HG02623 (cell line): ENCODE results near the gene PSD2.

Experiments
- ATAC-seq: cut with Tn5 transposase; IDR thresholded peaks from one replicate; pipeline ENCODE4 v1.9.1; 2021; ENCODE audit warnings: moderate library complexity; ENCODE audit not compliant: unreplicated experiment

Gene PSD2

GRCh38 chr5:139852696-139853095 is 57.1 kb downstream of the PSD2 start:
- ATAC-seq, result no peak

- ATAC-seq, result no peak
Observed at GRCh38 chr5:139854029-139854605, 58.5 kb downstream of the PSD2 start.

- no peak for ATAC-seq
Observed at GRCh38 chr5:139854953-139855352, 59.3 kb downstream of the PSD2 start.

DNA sequence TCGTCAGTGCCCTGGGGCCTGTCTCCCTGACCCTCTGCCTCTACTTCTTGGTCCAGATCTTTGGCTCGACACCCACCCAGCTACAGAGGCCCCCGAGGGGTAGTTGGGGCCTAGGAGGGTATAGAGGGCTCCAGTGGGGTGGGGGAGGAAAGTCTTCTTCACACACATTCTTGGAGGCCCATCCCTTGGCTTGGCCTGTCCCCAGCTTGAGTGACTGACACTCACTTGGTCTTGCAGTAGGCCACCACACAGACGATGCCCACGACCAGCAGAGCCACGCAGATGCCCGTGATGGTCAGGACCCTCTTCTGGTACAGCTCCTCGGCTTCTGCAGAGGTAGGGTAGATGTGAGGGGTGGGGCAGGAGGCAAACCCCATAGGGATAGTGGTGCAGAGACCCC is 59.8 kb downstream of the PSD2 start:
- ATAC-seq, result no peak

- ATAC-seq, result no peak
Observed at GRCh38 chr5:139855946-139856540, 60.4 kb downstream of the PSD2 start.

DNA sequence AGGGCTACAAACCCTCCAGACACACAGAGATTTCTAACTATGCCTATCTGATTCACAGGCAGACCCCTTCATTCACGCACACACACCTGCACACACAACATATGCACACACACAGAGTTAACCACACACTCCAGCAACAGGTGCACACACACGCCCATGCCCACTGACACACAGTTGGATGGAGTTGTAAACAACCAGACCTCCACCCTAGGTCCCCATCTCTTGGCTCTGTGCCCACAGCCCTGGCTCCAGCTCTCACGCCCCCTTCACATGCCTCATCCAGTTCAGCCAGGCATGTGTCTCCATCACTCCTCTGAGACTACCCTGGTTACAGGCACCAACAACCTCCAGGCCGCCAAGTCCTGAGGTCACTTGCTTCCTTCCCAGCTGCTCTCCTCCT is 61.1 kb downstream of the PSD2 start:
- no peak for ATAC-seq

GRCh38 chr5:139859013-139859412 is 63.4 kb downstream of the PSD2 start:
- no peak for ATAC-seq

GRCh38 chr5:139861021-139861888 is 65.6 kb downstream of the PSD2 start:
- no peak for ATAC-seq

GRCh38 chr5:139861889-139862207 is 66.2 kb downstream of the PSD2 start:
- ATAC-seq, result no peak

GRCh38 chr5:139862313-139862712 is 66.7 kb downstream of the PSD2 start:
- ATAC-seq, result no peak

GRCh38 chr5:139862803-139863202 is 67.2 kb downstream of the PSD2 start:
- no peak for ATAC-seq

DNA sequence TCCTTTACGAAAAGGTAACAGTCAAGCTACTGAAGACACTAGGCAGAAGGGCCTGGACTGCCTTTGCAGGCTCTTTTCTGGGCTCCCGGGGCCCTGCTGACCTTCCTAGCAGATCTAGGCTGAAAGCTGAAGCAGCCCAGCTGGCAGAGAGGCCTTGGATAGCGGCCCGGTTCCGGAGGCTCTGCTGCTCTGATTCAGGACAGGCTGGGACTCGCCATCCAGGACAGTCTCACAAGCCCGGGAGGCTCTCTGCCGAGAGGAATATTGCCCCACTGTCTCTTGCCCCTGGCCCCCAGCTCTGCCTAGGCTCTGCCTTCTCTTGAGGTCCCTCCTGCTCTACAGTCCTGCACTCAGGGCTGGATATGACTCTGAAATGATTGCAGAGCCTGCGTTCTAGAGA is 67.8 kb downstream of the PSD2 start:
- ATAC-seq, result no peak

DNA sequence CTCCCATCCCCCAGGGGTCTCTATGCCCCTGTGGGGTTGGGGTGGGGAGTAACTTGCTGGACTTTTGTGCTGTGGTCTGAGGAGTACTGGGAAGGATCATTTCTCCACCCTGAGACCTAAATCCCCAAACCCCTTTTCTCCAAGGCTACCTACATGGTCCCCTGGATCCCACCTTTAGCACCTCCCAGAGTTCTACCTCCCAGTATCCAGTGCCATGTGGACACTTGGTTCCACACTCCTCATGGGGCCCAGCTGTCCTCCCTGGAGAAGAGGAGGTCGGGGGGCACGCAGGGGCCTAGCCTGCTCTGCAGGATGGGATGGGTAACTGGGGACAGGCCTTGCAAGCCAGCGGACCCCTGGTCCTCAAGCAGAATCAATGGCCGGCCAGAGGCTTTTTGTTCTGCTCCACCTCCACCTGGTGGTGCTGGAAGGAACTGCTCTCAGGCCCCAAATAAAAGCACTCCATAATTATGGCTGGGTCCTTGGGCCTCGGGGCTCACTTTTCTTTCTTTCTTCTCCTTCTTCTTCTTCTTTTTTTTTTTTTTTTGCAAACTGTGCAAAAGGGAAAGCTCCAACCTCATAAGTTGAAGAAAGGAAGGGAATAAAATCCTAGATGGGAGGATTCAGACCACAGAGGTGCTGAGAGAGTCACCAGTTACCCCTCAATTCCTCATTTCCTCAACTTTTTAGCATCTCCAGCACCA is 68.4 kb downstream of the PSD2 start:
- ATAC-seq, result no peak

- no peak for ATAC-seq
Observed at GRCh38 chr5:139864716-139865483, 69.3 kb downstream of the PSD2 start.

- ATAC-seq, result no peak
Observed at GRCh38 chr5:139867109-139867508, 71.5 kb downstream of the PSD2 start.

DNA sequence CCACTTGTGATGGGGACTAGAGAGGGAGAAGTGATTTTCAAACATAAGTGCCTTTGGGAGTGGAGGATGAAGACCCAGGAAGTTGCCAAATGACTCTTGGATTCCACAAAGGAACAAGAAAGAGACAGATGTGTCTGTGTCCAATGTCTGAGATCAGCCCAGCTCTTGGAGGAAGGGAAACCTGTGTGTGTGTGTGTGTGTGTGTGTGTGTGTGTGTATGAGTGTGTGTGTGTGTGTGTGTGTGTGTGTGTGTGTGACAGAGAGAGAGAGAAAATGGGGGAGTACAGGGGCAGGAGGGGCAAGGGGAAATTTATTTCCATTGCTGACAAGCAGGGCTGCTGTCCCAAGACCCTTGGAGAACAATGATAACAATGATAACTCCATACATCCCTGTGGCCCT is 72.0 kb downstream of the PSD2 start:
- no peak for ATAC-seq

DNA sequence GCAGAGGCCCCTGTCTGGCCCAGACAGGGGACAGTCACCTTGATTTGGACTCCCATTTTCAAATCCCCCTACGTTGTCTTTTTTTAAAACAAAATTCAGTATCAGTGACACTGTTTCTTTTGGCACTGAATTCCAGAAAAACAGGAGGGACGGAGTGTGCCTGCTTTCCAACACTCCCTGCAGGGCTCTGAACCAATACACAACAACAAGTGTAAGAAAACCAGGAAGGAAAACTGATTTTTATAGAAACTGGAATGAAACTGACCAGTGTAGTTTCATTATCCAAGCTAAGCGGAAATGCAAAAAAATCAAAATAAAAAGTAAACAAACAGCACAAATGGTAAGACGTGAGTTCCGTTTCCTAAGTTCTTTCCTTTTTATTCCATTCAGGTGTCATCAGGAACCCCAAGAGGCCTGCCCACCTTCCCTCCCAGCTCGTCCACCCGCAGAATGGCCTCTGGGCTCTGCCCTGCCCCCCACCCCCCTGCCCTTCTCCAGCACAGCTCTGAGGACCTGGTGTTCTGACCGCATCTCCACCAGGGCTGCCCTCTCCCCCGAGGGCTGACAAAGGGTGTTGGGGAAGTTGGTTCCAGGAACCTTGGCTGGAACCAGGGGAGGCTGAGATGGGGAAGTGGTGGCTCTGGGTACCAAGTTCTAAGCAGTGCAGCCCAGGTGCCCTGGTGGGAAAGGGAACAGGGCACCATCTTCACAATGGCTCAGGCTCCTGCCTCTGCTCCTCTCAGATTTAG is 73.6 kb downstream of the PSD2 start:
- ATAC-seq, result no peak

GRCh38 chr5:139870677-139871076 is 75.1 kb downstream of the PSD2 start:
- no peak for ATAC-seq

DNA sequence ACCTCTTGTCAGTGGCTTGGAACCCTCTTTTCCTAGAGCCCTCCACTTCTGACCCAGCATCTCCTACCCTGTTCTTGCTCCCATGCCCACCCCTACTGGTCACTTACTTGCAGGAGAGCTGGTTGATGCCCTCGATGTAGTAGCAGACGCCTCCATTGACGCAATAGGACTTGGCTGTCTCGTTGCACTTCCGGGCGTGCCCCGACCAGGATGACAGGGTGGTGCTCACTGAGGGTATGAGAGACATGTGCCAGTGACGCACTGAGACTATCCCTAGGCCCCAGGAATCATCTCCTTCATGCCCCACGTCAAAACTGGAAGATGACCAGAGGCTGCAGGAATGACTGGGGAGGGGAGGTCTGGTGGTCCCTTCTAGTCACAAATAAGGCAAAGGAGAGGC is 76.0 kb downstream of the PSD2 start:
- ATAC-seq, result no peak

- ATAC-seq, result no peak
Observed at GRCh38 chr5:139872052-139872766, 76.6 kb downstream of the PSD2 start.
